IPS-NIHi11 (cell line): ENCODE measurements around the gene CASD1.

ENCODE experiments used
- DNase-seq: peaks from one replicate; pipeline ENCODE4 v3.0.0; 2012; ENCODE audit warnings: mixed read lengths, low spot score

CASD1 gene

DNA sequence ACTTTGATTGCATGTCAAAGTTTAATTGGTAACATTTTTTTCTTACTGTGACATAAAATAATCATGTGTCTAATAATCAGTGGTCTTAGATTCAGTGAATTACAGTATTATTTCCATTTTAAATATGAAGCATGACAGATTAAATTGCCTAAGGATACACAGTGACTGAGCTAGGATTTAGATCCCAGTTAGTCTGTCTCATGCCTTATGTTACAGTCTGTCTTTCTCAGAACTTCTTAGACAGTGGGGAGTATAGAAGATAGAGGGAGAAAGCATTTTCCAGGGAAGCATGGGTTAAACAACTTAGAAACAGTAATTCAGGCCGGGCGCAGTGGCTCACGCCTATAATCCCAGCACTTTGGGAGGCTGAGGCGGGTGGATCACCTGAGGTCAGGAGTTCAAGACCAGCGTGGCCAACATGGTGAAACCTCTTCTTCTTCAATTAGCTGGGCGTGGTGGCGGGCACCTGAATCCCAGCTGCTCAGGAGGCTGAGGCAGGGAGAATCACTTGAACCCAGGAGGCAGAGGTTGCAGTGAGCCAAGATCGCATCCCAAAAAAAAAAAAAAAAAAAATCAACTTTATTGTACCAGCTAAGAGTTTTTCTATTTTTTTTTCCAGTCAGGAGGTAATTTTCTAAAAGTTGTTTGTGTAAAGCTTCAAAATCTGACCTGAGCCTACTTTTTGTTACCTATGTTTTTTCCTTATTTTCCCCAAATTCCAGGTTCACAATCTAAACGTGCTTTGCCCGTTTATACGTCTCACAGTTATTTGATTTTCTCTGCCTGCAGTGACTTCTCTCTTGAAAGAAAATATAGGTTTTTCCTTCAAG is 3.3 kb downstream of the CASD1 start:
- DNase-seq = no peak

DNA sequence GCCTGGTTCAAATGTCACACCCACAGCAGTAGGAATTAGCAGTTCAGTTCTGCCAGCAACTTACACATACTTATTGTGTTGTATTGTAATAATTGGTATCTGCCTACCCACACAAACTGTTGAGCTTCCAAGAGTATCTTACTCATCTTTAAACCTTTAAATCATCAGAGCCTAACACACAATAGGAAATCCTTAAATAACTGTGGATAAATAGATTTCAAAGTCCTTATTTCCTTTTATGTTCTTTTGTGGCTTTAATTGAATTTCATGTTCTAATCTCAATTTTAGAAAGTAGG is 3.9 kb downstream of the CASD1 start:
- no peak for DNase-seq

DNA sequence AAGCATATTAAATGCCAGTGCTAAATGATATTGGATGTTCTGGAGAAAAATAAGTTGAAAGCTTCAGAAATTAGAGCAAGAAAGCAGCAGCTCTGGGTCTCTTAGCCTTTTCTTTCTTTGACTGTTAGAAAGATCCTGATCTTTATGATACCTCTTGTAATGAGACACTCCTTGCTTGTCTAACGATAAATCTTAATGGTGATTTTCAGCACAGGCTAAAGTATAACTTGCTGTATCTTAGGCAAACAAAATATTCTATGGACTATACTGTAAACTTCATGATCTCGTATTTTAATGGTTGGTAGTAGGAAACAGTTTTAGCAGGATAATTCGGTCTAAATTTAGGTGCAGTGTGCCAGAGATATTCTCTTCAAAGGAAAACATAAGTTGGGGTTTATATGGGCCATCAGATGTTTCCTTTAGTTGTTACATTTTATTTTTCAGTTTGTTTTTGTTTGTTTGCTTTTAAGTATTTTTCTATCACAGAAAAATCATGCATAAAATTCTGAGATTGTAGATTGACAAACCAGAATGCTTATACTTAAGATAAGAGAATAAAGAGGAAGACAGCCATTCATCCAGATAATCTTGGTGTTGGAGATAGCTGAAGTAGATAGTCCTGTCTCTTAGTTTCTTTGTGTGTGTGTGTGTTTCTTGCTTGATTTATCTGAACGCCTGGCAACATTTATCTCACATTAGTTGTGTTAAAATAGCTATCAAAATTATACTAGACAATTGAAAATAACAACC is 4.7 kb downstream of the CASD1 start:
- DNase-seq = no peak

DNA sequence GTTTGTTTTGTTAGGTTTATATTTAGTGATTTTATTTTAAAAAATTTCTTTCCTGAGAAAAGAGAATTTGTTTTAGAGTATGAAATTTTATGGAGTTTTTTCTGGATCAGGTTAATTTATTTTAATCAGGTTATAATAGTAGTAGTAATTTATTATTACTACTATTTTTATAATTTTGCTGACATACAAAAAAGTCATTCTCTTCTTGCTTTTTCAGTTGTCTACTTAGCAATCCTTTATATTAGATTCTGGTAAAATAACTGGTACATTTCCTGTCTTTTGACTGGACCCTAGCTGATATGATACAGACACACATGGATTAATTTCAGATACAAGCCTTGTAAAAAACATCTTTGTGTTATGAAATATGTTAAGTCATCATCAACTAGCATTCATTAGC is 5.3 kb downstream of the CASD1 start:
- DNase-seq = no peak

DNA sequence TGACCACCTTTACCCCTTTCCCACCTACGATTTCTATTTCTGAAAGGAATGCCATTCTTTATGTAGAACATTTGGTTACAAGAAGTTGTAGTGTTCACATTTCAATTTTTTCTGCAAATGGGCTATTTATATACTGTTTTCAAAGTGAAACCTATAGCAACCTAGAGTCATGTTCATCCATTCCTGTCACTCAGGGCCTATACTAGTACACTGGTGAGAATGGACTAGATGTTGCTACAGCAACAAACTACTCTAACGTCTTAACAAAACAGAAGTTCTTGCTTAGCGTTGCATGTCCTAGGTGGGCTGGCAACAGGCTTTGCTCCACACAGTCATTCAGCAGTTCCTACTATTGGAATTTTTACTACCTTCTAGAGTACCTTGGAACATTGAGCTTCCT is 16.3 kb downstream of the CASD1 start:
- DNase-seq = no peak

DNA sequence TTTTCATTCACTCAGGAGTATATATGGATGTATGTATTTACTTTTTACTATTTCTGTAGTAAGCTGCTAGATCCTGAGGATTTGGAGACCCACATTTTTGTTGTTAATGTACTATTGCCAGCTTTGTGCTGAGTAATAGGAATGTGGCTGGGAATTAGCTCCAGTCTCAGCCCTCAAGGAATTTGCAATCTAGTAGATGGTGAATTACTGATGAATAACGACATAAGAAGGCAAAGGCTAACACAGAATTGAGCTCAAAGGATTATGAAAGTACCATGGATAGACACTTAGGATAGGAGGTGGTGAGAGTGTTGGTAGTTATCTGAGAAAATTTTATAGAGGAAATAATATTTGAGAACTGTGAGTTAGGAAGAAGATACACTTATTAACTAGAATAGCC is 19.9 kb downstream of the CASD1 start:
- no peak for DNase-seq

DNA sequence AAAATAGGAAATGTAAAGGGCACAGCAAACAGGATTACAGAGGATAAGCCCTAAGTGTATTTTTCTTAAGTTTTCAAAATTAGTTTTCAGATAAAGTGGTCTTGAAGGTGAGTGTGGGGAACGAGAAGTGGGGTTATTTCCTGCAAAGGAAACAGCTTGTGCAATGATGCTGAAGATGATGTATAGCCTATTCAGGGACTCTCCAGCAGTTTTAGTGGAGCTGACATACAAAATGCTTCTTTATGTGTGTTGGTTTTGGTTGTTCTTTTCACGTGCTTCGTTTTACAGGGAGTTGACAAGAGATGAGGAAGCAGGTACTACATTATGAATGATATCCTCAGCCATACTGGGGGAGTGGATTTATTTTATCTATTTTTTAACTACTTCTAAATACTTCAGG is 20.5 kb downstream of the CASD1 start:
- no peak for DNase-seq

DNA sequence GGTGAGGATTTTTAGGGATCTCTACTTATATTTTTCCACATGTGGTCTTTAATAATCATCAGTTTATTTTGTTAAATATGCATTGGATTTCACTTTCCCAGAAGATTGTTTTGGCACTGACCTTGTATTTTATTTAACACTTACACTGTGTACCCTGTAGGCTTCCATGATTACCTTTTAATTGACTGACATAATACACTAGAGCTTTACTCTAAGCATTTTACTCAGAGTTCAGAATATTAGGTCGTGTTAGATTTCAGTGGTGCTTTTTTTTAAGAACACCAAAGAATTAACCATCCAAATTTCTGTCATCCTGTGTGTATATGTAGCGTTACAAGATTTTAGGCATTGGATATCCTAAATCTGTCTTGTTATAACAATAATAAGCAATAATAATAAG is 23.1 kb downstream of the CASD1 start:
- no peak for DNase-seq

DNA sequence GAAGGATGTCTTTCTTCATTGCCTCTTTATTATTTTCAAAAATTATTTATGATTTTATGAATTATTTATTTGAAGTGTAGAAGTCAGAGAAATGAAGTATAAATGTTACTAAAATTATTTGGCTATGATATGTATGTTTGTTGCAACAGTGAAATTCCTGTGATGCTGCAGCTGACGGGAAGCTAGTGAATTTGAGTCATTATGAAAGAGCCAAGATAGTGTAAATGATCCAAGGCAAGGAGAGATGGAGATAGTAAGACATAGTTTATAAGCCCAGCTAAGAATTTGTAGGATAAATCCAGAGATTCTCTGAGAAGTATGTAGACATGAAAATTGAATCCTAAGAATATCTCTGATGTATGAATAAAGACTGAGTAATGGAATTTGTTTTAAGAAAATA is 30.8 kb downstream of the CASD1 start:
- DNase-seq = no peak

DNA sequence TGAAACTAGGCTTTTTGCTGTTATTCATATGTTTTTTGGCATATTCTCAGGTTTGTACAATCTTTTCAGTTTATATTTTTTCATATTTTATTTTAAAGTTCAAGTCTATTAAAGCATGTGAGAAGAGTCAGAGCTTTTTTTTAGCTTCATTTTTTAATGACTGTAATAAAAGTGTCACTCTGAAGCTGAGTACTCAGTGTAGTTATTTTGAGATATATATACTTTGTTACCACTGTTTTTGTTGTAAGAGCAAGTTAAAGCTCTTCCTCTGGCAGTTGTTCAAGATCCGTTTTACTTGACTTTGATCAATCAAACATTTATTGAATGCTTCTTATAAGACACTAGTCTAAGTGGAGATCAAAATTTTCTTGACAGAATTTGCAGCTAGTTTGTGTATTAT is 37.5 kb downstream of the CASD1 start:
- DNase-seq = no peak

DNA sequence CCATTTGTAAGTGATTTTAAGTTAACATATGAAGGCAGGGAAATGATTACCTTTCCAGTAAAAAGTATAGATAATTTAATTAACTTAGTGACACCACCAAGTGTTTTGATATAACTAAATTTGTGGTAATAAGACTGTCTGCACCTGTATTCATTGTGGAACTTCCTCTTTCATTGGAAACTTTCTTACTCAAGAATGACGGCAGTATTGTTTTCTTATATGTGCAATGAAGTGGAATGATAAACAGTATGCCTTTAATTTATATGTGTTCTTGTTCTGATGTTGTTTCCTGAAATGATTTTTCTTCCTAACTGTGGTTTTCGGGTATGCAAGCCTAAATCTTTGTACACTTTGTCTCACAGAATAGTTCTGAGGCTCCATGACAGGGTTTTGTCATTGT is 46.4 kb downstream of the CASD1 start:
- DNase-seq = no peak

DNA sequence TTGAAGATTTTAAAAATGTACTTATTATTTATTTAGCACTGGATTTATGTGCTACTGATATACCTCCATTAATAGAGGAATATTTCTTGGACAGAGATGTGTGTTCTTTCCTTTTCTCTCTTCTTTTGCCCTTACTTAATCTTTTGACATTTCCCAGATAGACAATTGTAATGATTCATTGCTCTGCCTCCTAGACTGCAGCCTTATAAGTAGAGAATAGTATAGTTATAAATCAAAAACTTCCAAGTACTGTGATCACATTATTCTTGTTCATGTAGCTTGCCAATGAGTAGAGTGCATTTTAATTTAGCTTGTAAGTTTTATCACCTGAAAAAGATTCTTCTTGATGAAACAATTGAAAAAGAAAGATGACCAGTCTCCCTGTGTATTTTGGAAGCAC is 47.6 kb downstream of the CASD1 start:
- no peak for DNase-seq

DNA sequence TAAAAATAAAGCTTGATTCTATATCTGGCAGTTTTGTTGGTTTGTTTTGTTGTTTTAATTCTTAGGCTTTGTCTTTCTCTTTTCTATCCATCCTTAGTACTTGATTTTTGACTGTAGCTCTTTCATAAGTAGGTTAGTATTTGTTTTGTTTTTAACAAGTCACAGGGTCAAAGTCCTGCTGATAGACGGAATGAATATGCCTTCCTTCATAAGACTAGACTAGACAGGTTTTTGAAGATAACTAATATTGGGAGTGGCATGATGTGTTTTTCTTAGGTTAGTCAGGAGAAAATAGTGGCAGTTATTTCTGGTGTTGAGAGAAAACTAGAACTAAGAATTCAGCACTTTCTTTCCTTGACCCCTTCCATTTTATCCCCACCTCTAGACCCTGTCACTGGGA is 50.4 kb downstream of the CASD1 start:
- no peak for DNase-seq

DNA sequence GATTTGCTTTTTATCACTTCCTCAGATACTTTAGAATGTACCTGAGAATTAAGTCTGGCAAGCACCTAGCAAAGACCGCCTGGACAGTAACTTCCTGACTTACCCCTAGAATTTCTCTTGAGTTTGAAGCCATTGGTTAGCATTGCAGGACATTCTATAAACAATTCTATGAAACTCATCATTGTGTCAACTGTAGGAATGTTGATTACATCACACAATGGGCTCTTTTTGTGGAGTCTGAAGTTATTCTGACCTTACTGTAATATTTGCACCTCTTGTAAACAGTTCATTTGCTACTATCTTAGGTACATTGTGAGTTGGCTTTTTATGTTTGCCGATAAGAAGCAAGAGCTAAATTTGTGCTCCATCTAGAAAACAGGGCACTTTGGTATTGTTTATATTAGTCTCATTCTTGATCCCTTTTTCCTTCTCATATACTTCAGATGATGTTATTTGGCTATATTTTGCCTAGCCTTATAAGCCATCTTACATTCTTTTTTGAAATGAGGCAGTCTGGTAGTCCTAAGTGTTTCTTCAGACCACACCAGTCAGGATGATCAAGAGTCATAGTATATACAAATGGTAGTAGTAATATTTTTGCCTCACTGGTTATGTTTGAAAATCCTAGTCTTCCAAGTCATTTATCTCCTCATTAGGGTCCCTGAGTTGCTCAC is 52.4 kb downstream of the CASD1 start:
- DNase-seq = no peak

DNA sequence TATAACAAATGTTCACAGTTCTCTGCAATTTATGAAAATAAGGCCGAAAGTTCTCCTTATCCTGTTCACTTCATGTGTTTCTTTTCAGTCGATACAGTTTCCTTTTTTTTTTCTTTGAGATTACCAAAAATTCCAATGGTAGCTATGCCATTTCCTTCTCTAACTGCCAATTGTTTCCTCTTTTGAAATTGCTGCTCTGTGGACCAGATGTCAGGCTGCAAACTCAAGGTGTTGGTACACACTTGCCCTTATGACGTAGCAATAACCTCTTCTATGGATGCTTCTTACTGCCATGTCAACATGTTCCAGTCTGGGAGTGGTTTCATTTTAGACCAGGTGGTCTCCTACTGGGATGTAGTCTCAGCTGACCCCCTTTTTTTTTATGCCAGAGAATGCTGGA is 52.9 kb downstream of the CASD1 start:
- no peak for DNase-seq

DNA sequence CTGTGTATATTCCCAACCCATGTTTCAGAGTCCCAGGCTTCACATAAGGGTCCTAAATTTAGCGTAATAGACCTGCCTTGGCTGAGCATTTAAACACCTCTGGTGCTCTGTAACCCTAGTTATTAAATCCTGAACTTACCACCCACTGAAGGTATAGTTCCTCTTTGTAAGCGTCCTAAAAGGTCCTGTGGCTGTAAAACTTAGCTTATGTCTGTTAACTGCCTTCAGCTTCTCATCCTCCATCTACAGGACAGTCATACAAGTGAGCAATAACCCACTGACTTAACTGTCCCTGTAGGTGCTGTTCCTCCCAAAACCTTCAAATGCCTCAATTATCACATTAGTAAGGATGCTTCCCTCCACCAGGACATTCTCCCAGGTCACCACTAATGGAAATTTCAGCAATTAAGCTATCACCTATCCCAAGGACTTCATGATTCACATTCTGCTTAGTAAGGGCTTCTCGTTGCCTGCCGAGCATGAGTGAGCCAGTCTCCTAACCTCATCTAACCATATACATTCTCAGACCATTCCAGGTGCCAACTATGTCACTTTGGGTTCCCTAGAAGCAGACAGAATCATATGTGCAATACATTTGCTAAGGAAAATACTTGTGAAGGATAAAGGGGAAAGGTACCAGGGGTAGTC is 55.8 kb downstream of the CASD1 start:
- no peak for DNase-seq

DNA sequence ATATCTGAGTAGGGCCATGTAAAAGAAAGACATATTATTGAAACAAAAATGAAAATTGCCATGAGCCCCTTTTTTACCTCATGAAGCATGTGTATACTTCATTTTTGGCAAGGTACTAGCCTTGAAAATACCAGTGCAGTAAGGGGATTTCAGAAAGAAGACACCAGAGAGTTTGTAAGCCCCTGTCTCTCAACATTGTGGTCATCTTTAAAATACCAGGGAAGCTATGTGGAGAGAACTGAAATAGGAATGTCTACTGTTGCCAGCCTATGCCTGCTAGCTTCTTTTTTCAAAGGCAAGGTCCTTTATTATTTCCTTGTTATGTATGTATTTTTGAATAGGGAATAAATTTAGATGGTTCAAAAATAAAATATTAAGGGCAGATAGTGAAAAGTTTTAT is 57.8 kb downstream of the CASD1 start:
- no peak for DNase-seq

DNA sequence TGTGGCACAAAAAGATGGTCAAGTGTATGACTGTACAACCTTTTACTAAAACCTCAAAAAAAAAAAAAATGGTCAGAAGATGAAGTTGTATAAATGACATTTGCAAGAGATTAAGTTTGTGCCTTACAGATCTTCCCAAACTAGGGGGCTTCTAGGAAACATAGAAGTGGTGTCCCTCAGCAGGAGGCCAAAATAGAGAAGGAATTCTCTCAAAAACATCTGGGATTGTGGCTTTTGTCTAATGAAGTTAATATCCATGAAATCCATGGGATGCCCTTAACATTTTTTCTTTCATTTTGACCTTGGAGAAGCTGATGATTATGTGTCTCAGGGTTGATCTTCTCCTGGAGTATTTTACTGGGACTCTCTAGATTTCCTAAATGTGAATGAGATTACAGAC is 62.2 kb downstream of the CASD1 start:
- DNase-seq = no peak

DNA sequence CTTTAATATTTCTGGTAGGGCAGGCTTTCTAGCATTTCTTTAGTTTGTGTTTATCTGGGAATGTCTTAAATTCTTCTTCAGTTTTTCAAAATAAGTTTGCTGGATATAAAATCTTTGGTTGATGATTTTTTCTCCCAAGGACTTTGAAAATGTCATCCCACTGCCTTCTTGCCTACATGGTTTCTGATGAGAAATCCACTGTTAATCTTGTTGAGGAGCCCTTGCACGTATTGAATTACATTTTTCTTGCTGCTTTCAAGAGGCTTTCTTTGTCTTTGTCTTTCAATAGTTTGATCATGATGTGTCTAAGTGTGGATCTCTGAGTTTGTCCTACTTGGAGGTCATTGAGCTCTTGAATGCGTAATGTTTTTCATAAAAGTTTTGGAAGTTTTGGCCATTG is 66.0 kb downstream of the CASD1 start:
- no peak for DNase-seq

DNA sequence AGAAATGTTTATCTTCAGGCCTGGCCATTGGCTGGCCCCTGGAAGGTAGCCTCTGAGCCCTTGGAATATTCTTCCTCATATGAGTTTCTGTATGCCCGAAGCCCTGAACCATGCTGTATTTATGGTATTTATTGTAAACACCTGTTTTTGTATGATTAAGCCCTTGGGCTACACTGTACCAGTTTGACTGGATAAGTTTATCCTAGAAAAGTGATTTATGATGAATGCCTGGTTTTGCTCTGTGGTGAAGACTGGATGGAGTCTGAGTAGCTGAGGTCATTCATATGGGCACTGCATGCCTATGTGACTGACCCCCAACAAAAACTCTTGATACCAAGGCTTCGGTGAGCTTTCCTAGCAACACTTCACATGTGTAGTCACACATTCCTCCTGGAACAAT is 66.7 kb downstream of the CASD1 start:
- no peak for DNase-seq

DNA sequence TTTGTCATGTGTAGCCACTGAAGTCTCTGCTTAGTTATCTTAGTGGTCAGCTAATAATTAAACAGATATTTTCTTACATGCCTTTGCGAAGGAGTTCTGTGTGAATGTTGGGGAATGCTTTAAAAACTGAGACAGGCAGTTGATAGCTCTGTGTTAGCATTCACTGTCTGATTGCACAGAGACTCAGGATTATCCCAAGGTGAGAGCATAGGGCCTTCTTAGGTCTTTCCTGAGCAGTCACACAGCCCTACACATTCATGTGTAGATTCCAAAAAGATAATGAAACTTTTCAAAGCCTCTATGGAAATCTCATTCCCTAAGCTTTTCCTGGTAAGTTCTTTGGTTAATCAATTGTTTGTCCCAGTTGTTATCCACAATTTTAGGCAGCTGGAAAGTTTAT is 67.7 kb downstream of the CASD1 start:
- DNase-seq = no peak

DNA sequence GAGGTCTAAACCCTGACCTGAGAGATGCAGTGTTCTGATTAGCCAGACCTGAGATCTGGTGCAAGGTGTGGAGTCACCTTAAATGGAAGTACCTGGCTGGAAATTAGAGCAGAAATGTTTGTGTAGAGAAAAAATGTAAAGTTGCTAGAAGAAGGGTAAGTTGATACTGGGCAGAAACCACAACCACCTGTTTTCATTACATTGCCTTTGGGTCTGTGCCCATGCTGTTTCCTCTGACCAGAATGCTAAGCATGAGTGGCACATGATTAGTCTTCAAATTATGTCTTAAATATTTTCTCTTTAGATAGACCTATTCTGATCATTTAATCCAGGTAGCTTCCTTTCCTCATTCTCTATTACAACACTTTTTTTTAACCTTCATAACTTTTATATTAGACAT is 69.0 kb downstream of the CASD1 start:
- peak; percentile 17 for DNase-seq

DNA sequence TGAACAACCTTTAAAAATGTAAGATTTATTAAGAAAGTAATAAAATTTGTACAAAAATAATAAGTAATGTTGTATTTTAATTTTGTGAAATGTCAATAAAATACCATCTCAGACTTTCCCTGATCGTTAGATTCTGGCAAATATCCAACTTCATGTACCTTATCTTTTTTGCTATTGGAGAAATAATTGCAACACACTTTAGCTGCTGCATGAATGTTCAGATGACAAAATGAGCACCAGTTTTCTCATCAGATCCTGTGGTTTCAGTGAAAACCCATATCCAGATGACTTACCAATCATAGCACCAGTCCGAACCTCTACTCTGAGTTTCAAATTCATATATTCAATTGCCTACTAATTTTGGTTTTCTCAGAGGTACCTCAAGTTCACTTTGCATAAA is 69.9 kb downstream of the CASD1 start:
- DNase-seq = no peak
